Measurements from ENCODE around the gene CHST9. TPM values are rescaled to one million over a fixed set of nuclear protein-coding genes. Genes with fewer than 3 reads are reported as not detected.

The CHST9 gene
- total and polyA plus RNA-seq, 10 of the 15 experiments (the other 5 are each of a cell fraction or from before 2014, with no cell fraction given) = 0.34 TPM; not detected in 9

GRCh38 chr18:27143580-27144287 is 41.4 kb downstream of the CHST9 start:
- no TSS peak for BruUV-seq (replicated peaks)
- no peaks in the 10 kb centered on the region for H3K36me3 ChIP-seq (ENCODE audit: control insufficient read depth in 2 of 2, insufficient read depth in 2 of 2, low read length in 1 of 2)
- in situ Hi-C loops (cut with MboI) (no loop called here), intact Hi-C loops (cut with micrococcal nuclease; ENCODE audit: unreplicated experiment) (no loop called here)
- H2AFZ ChIP-seq (ENCODE audit: control insufficient read depth, low read depth, low read length) = no peak overlapping the region
- SMC1A ChIA-PET (ENCODE audit: uncharacterized antibody, unreplicated experiment) = interaction anchor here (0.7 kb wide), 1 partner anchor 25 kb away, joined by 3 read pairs; no protein-coding TSS in a partner anchor
- H3K27me3 ChIP-seq (replicated peaks in 1 of 2; ENCODE audit: control insufficient read depth in 2 of 2, insufficient read depth in 2 of 2, low read length in 1 of 2) = no peaks in the 10 kb centered on the region
- no peak overlapping the region for H3K4me3 ChIP-seq
- H3K27ac ChIP-seq (ENCODE audit: control insufficient read depth, insufficient read depth) = no peak overlapping the region
- H3K79me2 ChIP-seq (ENCODE audit: control insufficient read depth, insufficient read depth, low read length) = no peaks in the 10 kb centered on the region
- H4K20me1 ChIP-seq (ENCODE audit: control insufficient read depth, insufficient read depth) = no peaks in the 10 kb centered on the region
- H3K9ac ChIP-seq (ENCODE audit: control insufficient read depth, insufficient read depth, low read length) = no peak overlapping the region
- CTCF ChIA-PET = no interaction called here
- TF ChIP-seq MEF2A (IDR thresholded peaks at IDR 0.05; ENCODE audit: insufficient read depth, low read depth, low read length) (no peak), ATF3 (IDR thresholded peaks at IDR 0.05; ENCODE audit: borderline replicate concordance, extremely low read depth, low read depth, low read length) (no peak), POLR2A (IDR thresholded peaks at IDR 0.05; ENCODE audit: low read depth, low read length) (no peak), ASH2L (IDR thresholded peaks at IDR 0.05; ENCODE audit: borderline replicate concordance, low read depth) (no peak), SMAD1 (IDR thresholded peaks at IDR 0.05; ENCODE audit: low read depth, partially characterized antibody) (no peak), WRNIP1 (IDR thresholded peaks at IDR 0.05; ENCODE audit: borderline replicate concordance, low read depth, low read length) (no peak), CHD4 (IDR thresholded peaks at IDR 0.05) (no peak), MXI1 (IDR thresholded peaks at IDR 0.05; ENCODE audit: low read depth, low read length) (no peak), IKZF2 (IDR thresholded peaks at IDR 0.05) (no peak)
- WGBS (ENCODE audit: insufficient coverage, insufficient replicate concordance, low lambda C conversion rate, missing lambda C conversion rate) = 53% methylated on average over 10 of the region's 10 CpGs
- H3K9me3 ChIP-seq (replicated peaks; ENCODE audit: control insufficient read depth, insufficient read depth, low read length) = no peaks in the 10 kb centered on the region
- RAD21 ChIA-PET (ENCODE audit: unreplicated experiment) = no interaction called here
- DNase-seq (ENCODE audit: low read depth, low spot score) = no peak
- no peak for ATAC-seq
- no peak for FAIRE-seq
- POLR2A ChIA-PET = no interaction called here
- H3K4me1 ChIP-seq (ENCODE audit: control insufficient read depth, insufficient read depth, low read length) = no peaks in the 10 kb centered on the region
- no peak overlapping the region for H3K4me2 ChIP-seq (ENCODE audit: control insufficient read depth, insufficient read depth)

Measured in GM12878 (cell line).